Activated T-cell treated with anti-CD3 and anti-CD28 coated beads, Interleukin-2, amount 50 U/mL, for 72 hours (primary cell): ENCODE measurements around the gene DHX36. TPM values are rescaled to one million over a fixed set of nuclear protein-coding genes. Genes with fewer than 3 reads are reported as not detected.
A peak's percentile ranks its signal among the peaks of the same experiment; 100 is the strongest.

Experiments used
- ATAC-seq, 2 donors: fragments of 150-1000 bp; cut with Tn5 transposase; replicated peaks in 1 of 2; 2 replicates each; pipeline ENCODE4 v1.10.0; 2021; ENCODE audit warnings: moderate library complexity in 2 of 2, mild to moderate bottlenecking in 1 of 2
- DNase-seq, 2 donors: peaks; one replicate each; pipeline ENCODE4 v3.0.0; 2021 to 2022; ENCODE audit warnings: mixed read lengths in 1 of 2
- H3K27ac Mint-ChIP-seq: one replicate; pipeline ENCODE4 v1.8.0; 2022; ENCODE audit warnings: mild to moderate bottlenecking, moderate library complexity, mixed read lengths
- H3K27me3 Mint-ChIP-seq: one replicate; pipeline ENCODE4 v1.8.0; 2022; ENCODE audit warnings: low read depth, mixed read lengths
- H3K36me3 Mint-ChIP-seq, 2 donors: one replicate each; pipeline ENCODE4 v1.8.0; 2022; ENCODE audit warnings: mixed read lengths in 2 of 2, mild to moderate bottlenecking in 1 of 2; ENCODE audit not compliant: insufficient read depth in 2 of 2
- H3K4me1 Mint-ChIP-seq: one replicate; pipeline ENCODE4 v1.8.0; 2022; ENCODE audit warnings: low read depth, mixed read lengths
- H3K4me3 Mint-ChIP-seq, 2 donors: one replicate each; pipeline ENCODE4 v1.8.0; 2022; ENCODE audit warnings: mild to moderate bottlenecking in 2 of 2, mixed read lengths in 2 of 2, moderate library complexity in 2 of 2
- H3K9me3 Mint-ChIP-seq, 2 donors: one replicate each; pipeline ENCODE4 v1.8.0; 2022; ENCODE audit warnings: mixed read lengths in 2 of 2
- total RNA-seq, 2 donors: library from RNA; stranded (reverse); gene quantifications; one replicate each; pipeline ENCODE4 v1.2.3, GENCODE V29; 2022

DHX36 gene, protein sequence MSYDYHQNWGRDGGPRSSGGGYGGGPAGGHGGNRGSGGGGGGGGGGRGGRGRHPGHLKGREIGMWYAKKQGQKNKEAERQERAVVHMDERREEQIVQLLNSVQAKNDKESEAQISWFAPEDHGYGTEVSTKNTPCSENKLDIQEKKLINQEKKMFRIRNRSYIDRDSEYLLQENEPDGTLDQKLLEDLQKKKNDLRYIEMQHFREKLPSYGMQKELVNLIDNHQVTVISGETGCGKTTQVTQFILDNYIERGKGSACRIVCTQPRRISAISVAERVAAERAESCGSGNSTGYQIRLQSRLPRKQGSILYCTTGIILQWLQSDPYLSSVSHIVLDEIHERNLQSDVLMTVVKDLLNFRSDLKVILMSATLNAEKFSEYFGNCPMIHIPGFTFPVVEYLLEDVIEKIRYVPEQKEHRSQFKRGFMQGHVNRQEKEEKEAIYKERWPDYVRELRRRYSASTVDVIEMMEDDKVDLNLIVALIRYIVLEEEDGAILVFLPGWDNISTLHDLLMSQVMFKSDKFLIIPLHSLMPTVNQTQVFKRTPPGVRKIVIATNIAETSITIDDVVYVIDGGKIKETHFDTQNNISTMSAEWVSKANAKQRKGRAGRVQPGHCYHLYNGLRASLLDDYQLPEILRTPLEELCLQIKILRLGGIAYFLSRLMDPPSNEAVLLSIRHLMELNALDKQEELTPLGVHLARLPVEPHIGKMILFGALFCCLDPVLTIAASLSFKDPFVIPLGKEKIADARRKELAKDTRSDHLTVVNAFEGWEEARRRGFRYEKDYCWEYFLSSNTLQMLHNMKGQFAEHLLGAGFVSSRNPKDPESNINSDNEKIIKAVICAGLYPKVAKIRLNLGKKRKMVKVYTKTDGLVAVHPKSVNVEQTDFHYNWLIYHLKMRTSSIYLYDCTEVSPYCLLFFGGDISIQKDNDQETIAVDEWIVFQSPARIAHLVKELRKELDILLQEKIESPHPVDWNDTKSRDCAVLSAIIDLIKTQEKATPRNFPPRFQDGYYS
- 10 to 100 TPM; 73.9 to 76.7 TPM for total RNA-seq

DNA sequence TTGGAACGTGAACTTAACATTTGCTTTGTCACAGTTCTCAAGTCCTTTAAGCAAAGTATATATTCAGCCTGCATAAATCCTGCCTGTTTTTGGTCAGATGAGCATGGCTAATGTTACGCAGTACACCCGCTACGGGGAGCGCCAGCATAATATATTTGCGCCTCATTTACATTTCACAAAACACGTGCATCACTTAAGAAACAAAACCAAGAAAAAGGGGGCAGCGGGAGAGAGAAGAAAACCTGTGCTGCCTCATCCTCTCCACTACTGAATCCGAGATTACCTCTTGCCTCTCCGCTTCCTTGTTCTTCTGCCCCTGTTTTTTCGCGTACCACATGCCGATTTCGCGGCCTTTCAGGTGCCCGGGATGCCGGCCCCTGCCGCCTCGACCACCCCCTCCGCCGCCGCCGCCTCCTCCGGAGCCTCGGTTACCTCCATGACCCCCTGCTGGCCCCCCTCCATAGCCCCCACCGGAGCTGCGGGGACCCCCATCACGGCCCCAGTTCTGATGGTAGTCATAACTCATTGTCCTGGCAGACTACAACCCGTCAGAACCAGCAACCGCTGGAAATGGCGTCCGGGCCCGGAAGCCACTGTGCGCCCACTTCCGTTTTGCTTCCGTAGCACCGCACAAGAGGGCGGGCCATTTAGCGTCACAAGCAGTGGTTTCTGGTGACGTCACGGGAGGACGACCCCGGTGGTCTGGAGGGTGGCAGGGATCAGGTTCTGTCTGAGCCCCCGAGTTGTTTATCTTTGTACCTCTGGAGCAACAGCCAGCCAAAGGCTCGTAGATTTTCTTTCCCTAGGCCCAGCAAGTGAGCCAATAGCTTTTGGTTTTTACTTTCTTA, at the start of gene DHX36:
TSS of gene DHX36 (minus strand) at position 597 of the 848 bp plus-strand sequence. CDS start at position 526, 71 bp downstream.
- ATAC-seq: peak; percentile 95
- H3K36me3 Mint-ChIP-seq: peaks cover 4 to 15% of the 10 kb centered on the region in 2 donors
- H3K27ac Mint-ChIP-seq: peak within 1 kb of the TSS; percentile 94
- peaks cover 1 to 4% of the 10 kb centered on the region in 2 donors for H3K9me3 Mint-ChIP-seq
- peak; percentile 89 for DNase-seq
- peaks cover 15% of the 10 kb centered on the region for H3K4me1 Mint-ChIP-seq
- peak within 1 kb of the TSS; percentile 84 to 94 for H3K4me3 Mint-ChIP-seq
- no peaks in the 10 kb centered on the region for H3K27me3 Mint-ChIP-seq

DNA sequence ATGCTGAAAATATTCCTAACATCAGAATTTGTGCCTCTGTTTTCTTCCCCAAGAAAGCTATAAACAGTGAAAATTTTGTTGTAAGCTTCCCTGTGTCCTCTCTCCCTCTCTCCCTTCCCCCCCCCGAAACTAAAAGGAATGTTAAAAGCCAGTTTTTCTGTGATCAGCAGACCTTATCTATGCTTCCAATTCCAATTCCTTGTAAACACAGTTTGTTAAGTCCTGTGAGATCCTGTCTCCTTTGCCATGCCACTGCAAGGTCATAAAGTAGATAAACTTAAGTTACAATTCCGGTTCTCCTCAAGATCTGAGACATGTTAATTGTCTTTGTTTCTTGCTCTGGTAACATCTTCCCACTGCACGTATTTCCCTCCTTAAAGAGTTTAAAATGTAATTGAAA, 42.9 kb upstream of the DHX36 start:
- Mint-ChIP-seq H3K36me3 (no peaks in the 10 kb centered on the region), H3K27ac (no peak overlapping the region), H3K4me1 (no peaks in the 10 kb centered on the region), H3K9me3 (no peaks in the 10 kb centered on the region), H3K27me3 (peaks cover 15% of the 10 kb centered on the region), H3K4me3 (no peak overlapping the region)
- no peak for DNase-seq
- no peak for ATAC-seq

DNA sequence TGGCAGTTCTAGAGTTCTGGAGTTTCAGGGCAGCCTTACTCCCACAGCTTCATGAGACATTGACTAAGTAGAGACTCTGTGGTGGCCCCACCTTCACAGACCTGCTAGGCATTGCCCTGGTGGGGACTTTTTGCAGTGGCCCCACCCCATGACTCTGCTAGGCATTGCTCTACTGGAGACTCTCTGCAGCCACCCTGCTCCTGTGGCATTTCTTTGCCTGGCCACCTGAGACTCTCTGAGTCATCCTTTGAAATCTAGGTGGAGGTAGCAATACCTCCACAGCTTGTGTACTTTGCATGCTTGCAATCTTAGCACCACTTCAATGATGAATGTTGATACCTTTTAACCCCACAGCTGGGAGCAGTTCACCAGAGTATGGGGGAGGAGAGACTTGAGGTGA, 40.6 kb upstream of the DHX36 start:
- Mint-ChIP-seq H3K27ac (no peak overlapping the region), H3K9me3 (no peaks in the 10 kb centered on the region), H3K36me3 (no peaks in the 10 kb centered on the region), H3K4me3 (no peak overlapping the region), H3K4me1 (no peaks in the 10 kb centered on the region), H3K27me3 (peaks cover 13% of the 10 kb centered on the region)
- no peak for DNase-seq
- ATAC-seq: no peak

DNA sequence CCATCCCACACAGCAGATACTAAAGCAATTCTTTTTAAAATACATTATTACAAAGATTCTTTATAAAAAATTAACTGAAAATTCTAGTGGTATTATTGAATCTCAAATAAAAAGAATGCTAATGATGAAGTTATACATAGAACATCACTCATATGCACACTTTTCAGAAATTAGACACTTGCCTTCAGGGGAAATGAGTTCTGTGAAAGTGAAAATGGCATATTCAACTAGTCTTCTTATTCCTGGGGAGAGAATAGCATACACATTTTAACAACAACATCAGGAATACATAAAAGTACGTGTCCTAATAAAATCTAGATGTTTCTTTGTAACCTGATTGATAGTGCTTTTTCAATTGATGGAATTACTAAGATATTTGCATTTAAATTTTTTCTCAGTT, 36.8 kb upstream of the DHX36 start:
- ATAC-seq (no peak), DNase-seq (no peak)
- peaks cover 3% of the 10 kb centered on the region for H3K27me3 Mint-ChIP-seq
- no peaks in the 10 kb centered on the region for H3K4me1 Mint-ChIP-seq
- H3K36me3 Mint-ChIP-seq: no peaks in the 10 kb centered on the region
- H3K9me3 Mint-ChIP-seq: peaks cover 2% of the 10 kb centered on the region in 2 donors
- H3K27ac Mint-ChIP-seq: no peak overlapping the region
- no peak overlapping the region for H3K4me3 Mint-ChIP-seq

DNA sequence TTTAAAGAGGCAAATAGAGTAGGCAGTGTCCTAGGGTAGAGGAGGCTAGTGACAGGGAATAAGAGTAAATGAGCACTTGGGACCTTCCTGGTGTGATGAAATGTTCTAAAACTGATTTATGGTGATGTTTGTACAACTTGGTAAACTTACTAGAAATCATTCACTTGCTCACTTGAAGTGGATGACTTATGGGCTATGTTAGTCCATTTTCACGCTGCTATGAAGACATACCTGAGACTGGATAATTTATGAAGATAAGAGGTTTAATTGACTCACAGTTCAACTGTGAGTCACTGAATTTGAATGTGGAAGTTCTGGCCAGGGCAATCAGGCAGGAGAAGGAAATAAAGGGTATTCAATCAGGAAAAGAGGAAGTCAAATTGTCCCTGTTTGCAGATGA, 31.7 kb upstream of the DHX36 start:
- H3K9me3 Mint-ChIP-seq: peaks cover 2 to 7% of the 10 kb centered on the region in 2 donors
- DNase-seq: no peak
- H3K36me3 Mint-ChIP-seq: no peaks in the 10 kb centered on the region
- no peaks in the 10 kb centered on the region for H3K4me1 Mint-ChIP-seq
- H3K27ac Mint-ChIP-seq: no peak overlapping the region
- no peak overlapping the region for H3K4me3 Mint-ChIP-seq
- peaks cover 22% of the 10 kb centered on the region for H3K27me3 Mint-ChIP-seq
- no peak for ATAC-seq

DNA sequence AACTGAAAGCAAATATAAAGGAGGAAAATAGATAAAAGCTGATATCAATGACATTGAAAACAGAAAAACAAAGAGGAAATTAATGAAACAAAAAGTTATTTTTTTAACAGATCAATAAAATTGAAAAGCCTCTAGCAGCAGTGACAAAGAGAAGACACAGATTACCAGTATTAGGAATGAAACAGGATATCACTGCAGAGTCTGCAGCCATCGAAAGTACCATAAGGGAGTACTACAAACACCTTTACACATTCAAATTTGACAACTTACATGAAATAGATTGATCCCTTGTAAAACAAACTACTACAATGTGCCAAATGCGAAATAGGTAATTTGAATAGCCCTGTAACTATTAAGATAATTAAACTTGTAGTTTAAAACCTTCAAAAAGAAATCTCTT, 24.9 kb upstream of the DHX36 start:
- H3K4me1 Mint-ChIP-seq: no peaks in the 10 kb centered on the region
- peaks cover 37% of the 10 kb centered on the region for H3K27me3 Mint-ChIP-seq
- H3K36me3 Mint-ChIP-seq: no peaks in the 10 kb centered on the region
- no peak overlapping the region for H3K27ac Mint-ChIP-seq
- peaks cover 0 to 3% of the 10 kb centered on the region in 2 donors for H3K9me3 Mint-ChIP-seq
- no peak overlapping the region for H3K4me3 Mint-ChIP-seq
- DNase-seq (no peak), ATAC-seq (no peak)

DNA sequence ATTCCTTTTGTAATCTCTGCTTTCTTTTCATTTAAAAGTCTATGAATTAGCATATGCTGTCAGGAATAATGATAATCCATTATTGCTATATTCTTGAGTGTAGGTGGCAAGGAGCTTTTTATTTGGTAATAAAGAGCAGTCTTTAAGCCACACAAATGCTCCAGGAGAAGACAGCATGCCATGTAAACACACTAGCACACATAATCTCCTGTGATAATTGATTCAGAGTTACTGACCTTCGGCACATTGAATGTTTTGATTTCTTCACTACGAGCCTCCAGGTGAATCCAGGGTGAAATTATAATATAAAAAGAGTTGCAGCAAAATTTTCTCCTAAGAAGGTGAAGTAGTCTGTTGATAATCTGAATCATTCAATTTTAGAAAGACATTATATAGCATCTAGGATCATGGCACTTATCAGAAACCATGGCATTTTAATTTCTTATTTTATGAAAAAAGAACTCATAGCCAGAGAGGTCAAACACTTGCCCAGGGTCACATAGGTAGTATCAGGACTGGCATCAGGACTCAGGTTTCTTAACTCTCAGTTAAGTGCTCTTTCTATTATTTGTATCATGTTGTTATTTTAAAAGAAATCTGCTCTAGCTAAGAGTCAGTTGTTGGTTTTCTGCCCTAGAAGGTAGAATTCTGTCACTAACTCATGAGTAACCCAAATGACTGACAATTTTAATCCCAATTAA, 21.3 kb upstream of the DHX36 start:
- H3K36me3 Mint-ChIP-seq: no peaks in the 10 kb centered on the region
- H3K27me3 Mint-ChIP-seq: peaks cover 24% of the 10 kb centered on the region
- no peak for DNase-seq
- no peak overlapping the region for H3K4me3 Mint-ChIP-seq
- no peaks in the 10 kb centered on the region for H3K4me1 Mint-ChIP-seq
- H3K9me3 Mint-ChIP-seq: no peaks in the 10 kb centered on the region
- no peak overlapping the region for H3K27ac Mint-ChIP-seq
- no peak for ATAC-seq

DNA sequence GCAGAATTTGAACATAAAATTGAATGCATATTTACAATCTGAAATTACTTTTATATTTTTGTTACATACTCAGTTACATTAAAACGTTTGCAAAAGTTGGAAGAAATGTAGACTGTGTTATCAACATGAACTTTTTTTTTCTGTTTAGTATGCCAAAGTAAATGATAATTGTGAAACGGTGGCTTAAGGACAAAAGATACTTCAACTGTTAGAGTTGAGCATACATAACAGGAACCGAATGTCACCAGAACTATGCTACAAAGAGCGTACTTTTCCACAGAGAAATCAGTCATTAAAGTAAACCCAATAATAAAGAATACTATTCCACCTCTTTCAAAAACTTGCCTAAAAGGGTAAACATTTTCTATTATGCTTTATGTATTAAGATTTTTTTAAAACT, 14.3 kb upstream of the DHX36 start:
- Mint-ChIP-seq H3K4me1 (no peaks in the 10 kb centered on the region), H3K27me3 (peaks cover 7% of the 10 kb centered on the region), H3K4me3 (no peak overlapping the region), H3K9me3 (no peaks in the 10 kb centered on the region), H3K27ac (no peak overlapping the region), H3K36me3 (no peaks in the 10 kb centered on the region)
- no peak for ATAC-seq
- no peak for DNase-seq

DNA sequence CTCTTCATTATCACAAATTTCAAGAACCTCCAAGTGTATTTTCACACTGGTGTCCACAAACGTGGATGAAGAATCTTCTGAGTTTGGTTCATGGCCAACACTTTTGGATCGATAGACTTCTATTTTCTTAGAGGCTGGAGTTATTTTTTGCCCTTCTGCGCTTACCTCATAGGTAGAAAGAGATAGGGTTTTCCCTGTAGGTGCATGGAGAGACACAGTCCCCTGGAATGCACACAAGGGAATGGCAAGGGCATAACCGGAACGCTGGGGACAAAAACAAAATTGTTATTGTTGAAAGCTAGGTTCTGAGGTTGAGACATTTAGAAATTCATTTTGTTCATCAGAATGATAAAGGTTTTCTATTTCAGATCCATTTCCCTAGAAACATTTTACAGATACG, 13.7 kb upstream of the DHX36 start:
- Mint-ChIP-seq H3K9me3 (no peaks in the 10 kb centered on the region), H3K27me3 (peaks cover 7% of the 10 kb centered on the region), H3K36me3 (no peaks in the 10 kb centered on the region), H3K4me3 (no peak overlapping the region), H3K4me1 (no peaks in the 10 kb centered on the region), H3K27ac (no peak overlapping the region)
- ATAC-seq: no peak
- no peak for DNase-seq

DNA sequence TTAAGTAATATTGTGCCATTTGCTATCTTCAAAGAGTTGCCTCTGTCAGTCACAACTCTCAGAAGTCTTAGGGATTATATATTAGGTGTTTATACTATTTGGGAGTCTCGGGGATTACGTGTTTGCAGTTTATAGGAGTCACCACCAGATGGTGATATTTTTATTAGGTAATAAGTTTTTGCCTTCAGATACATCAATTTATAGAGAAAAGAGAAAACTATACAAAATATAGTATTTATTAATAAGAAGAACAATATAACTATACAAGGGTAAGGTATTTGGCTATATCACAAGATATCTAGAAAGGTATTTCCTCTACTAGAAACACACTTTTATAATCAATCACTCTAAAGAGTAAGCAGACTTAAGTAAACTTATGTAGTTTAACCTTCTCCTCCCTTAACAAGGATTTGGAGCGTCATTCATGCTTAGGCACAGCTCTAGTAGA, 10.7 kb upstream of the DHX36 start:
- Mint-ChIP-seq H3K36me3 (no peaks in the 10 kb centered on the region), H3K9me3 (no peaks in the 10 kb centered on the region)
- no peak for ATAC-seq

DNA sequence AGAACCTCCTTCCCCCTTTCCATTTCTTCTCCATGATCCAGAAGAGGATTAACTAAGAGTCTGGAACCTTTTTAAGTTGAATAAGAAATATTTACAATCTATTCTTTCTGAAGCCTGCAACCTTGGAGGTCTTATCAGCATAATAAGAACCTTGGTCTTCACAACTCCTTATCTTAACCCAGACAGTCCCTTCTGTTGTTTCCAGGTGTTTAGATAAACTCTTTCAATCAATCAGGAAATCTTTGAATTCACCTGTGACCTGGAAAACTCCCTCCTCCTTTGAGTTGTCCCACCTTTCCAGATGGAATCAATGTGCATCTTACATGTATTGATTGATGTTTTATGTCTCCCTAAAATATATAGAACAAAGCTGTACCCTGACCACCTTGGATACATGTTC, 3.6 kb upstream of the DHX36 start:
- ATAC-seq: no peak
- H3K4me1 Mint-ChIP-seq: peaks cover 15% of the 10 kb centered on the region
- no peak for DNase-seq
- H3K36me3 Mint-ChIP-seq: peaks cover 3 to 4% of the 10 kb centered on the region in 2 donors
- no peaks in the 10 kb centered on the region for H3K27me3 Mint-ChIP-seq
- peaks cover 1 to 4% of the 10 kb centered on the region in 2 donors for H3K9me3 Mint-ChIP-seq
- no peak overlapping the region for H3K27ac Mint-ChIP-seq
- no peak overlapping the region for H3K4me3 Mint-ChIP-seq

More for the DNA sequence above, 10.7 kb upstream of the DHX36 start:
- no peak overlapping the region for H3K27ac Mint-ChIP-seq
- DNase-seq: no peak
- peaks cover 2% of the 10 kb centered on the region for H3K27me3 Mint-ChIP-seq
- H3K4me3 Mint-ChIP-seq: no peak overlapping the region
- no peaks in the 10 kb centered on the region for H3K4me1 Mint-ChIP-seq

DNA sequence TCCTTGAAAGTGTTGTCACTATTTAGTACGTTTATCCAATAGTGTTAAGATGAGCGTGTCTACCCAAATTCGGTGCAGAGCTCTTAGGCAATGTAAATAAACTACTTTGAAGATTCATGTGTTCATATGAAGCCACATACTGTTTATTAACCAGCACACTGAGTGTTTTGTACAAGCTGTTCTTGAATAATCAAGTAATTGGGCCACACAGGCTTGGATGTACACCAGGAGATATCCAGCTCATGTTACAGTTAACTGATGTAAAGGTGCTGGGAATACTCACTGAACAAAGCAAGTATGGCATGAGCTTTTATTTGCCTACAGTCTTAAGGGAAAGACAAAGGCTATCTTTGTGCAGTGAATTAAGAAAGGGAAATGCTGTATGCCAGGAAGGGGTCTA, 632 bp upstream of the DHX36 start:
- no peaks in the 10 kb centered on the region for H3K27me3 Mint-ChIP-seq
- ATAC-seq: no peak
- peaks cover 1 to 4% of the 10 kb centered on the region in 2 donors for H3K9me3 Mint-ChIP-seq
- DNase-seq: no peak
- H3K4me3 Mint-ChIP-seq: peak overlapping the region; percentile 84 to 94
- H3K36me3 Mint-ChIP-seq: peaks cover 4 to 15% of the 10 kb centered on the region in 2 donors
- peak overlapping the region; percentile 94 for H3K27ac Mint-ChIP-seq
- peaks cover 15% of the 10 kb centered on the region for H3K4me1 Mint-ChIP-seq
